T-cell (primary cell): ENCODE results near the gene RARRES1. TPM values are rescaled to one million over a fixed set of nuclear protein-coding genes. Genes with fewer than 3 reads are reported as not detected.
A peak's percentile ranks its signal among the peaks of the same experiment; 100 is the strongest.

Experiments
- ATAC-seq, 4 experiments: fragments of 200-7000 bp in 3 of 4; fragments of 150-1000 bp in 1 of 4; cut with Tn5 transposase; replicated peaks in 1 of 4; 1 replicate in 3 of 4; 2 replicates in 1 of 4; pipeline ENCODE4 v1.10.0; 2021; ENCODE audit warnings: moderate library complexity in 3 of 4, mild to moderate bottlenecking in 2 of 4, moderate number of reproducible peaks in 1 of 4
- CTCF ChIA-PET, 2 donors: fragments of 300-600 bp; sonication (Branson Sonifier 250); formaldehyde crosslinking; loops; one replicate each; lab custom pipeline; 2022; ENCODE audit warnings: antibody characterized with exemption in 2 of 2; lab: Charles Lee
- POLR2A ChIA-PET, 2 donors: fragments of 300-600 bp; sonication (Branson Sonifier 250); formaldehyde crosslinking; loops; one replicate each; lab custom pipeline; 2022; ENCODE audit warnings: antibody characterized with exemption in 2 of 2; lab: Charles Lee
- DNase-seq, 35 experiments: peaks; one replicate each; pipeline versions ENCODE4 v3.0.0 to v3.0.0-alpha.2; 2013 to 2023
- H3K27ac ChIP-seq: one replicate; pipeline ENCODE4 v1.5.1; 2013; ENCODE audit warnings: low read length
- H3K27me3 ChIP-seq, 2 experiments: replicated peaks in 1 of 2; 1 replicate in 1 of 2; 2 replicates in 1 of 2; pipeline versions ENCODE4 v1.6.1 to v1.7.0; 2013; ENCODE audit warnings: low read length in 1 of 2, mixed read lengths in 1 of 2; ENCODE audit not compliant: control insufficient read depth in 2 of 2, insufficient read depth in 2 of 2; ENCODE audit errors: extremely low read depth in 1 of 2
- H3K36me3 ChIP-seq, 2 donors: 1 replicate in 1 of 2; 2 replicates in 1 of 2; pipeline versions ENCODE4 v1.6.1 to v1.7.0; 2013; ENCODE audit warnings: low read length in 1 of 2; ENCODE audit not compliant: control insufficient read depth in 2 of 2, insufficient read depth in 1 of 2; ENCODE audit errors: extremely low read depth in 1 of 2
- H3K4me1 ChIP-seq, 2 experiments: 1 replicate in 1 of 2; 2 replicates in 1 of 2; pipeline versions ENCODE4 v1.6.1 to v1.7.0; 2013; ENCODE audit warnings: low read length in 2 of 2, mixed read lengths in 1 of 2; ENCODE audit not compliant: insufficient read depth in 2 of 2, control insufficient read depth in 1 of 2; ENCODE audit errors: extremely low read depth in 1 of 2
- H3K4me3 ChIP-seq, 2 donors: 1 replicate in 1 of 2; 2 replicates in 1 of 2; pipeline versions ENCODE4 v1.5.1 to v1.7.0; 2013; ENCODE audit warnings: mild to moderate bottlenecking in 2 of 2, low read length in 1 of 2, moderate library complexity in 1 of 2; ENCODE audit not compliant: control insufficient read depth in 1 of 2; ENCODE audit errors: extremely low read depth in 1 of 2
- H3K9me3 ChIP-seq: 2 replicates; pipeline ENCODE4 v1.7.0; 2013
- H3K27ac Mint-ChIP-seq, 2 donors: one replicate each; pipeline ENCODE4 v1.8.0; 2020 to 2021; ENCODE audit warnings: mild to moderate bottlenecking in 2 of 2, mixed read lengths in 2 of 2
- H3K27me3 Mint-ChIP-seq, 2 donors: one replicate each; pipeline ENCODE4 v1.8.0; 2021 to 2022; ENCODE audit warnings: mixed read lengths in 2 of 2
- H3K36me3 Mint-ChIP-seq: one replicate; pipeline ENCODE4 v1.8.0; 2021; ENCODE audit warnings: mixed read lengths
- H3K4me1 Mint-ChIP-seq, 3 donors: one replicate each; pipeline ENCODE4 v1.8.0; 2020 to 2022; ENCODE audit warnings: mixed read lengths in 3 of 3, mild to moderate bottlenecking in 1 of 3
- H3K4me3 Mint-ChIP-seq, 3 donors: one replicate each; pipeline ENCODE4 v1.8.0; 2020 to 2022; ENCODE audit warnings: mild to moderate bottlenecking in 3 of 3, mixed read lengths in 3 of 3, moderate library complexity in 3 of 3
- H3K9me3 Mint-ChIP-seq, 3 donors: one replicate each; pipeline ENCODE4 v1.8.0; 2020 to 2022; ENCODE audit warnings: mixed read lengths in 3 of 3
- WGBS: methylation state at CpG from one replicate; pipeline ENCODE4 v1.1.5; 2013; ENCODE audit warnings: missing lambda C conversion rate; ENCODE audit not compliant: insufficient coverage; 5-methylcytosine and 5-hydroxymethylcytosine counted together
- total RNA-seq, 35 experiments: library from RNA in 6 of 35; stranded (reverse) in 6 of 35; fragments of 120-200 nt in 1 of 35; gene quantifications; one replicate each; pipeline versions ENCODE4 v1.2.1 to v1.2.4 and lab custom pipeline; 2013 to 2026

Gene RARRES1
- total RNA-seq, 5 donors from 2014 or later (not counting 1 experiment from before 2014, with no cell fraction given), result not detected

- Mint-ChIP-seq H3K27me3 (no peaks in the 10 kb centered on the region), H3K27ac (no peak overlapping the region), H3K4me1 (no peaks in the 10 kb centered on the region), H3K4me3 (no peak overlapping the region), H3K9me3 (no peaks in the 10 kb centered on the region), H3K36me3 (peaks cover 36% of the 10 kb centered on the region)
- DNase-seq (no peak), ATAC-seq (no peak)
- Histone ChIP-seq H3K4me1 (no peaks in the 10 kb centered on the region), H3K36me3 (peaks cover 0 to 36% of the 10 kb centered on the region in 2 donors), H3K4me3 (no peak overlapping the region), H3K9me3 (no peaks in the 10 kb centered on the region), H3K27me3 (no peaks in the 10 kb centered on the region), H3K27ac (no peak overlapping the region)
- no CpG with 5 or more reads among the region's 1 CpG for WGBS
- CTCF ChIA-PET, result interaction anchor here (0.5 to 1.3 kb wide), 4 partner anchors 17 to 629 kb away, joined by 3 to 5 read pairs (median 4); no protein-coding TSS in a partner anchor
- POLR2A ChIA-PET, result interaction anchor here in 1 of 2 donors (0.9 kb wide), 1 partner anchor 8 kb away, joined by 3 read pairs; no protein-coding TSS in a partner anchor
These were observed 52.7 kb downstream of the RARRES1 start for GRCh38 chr3:158679547-158680000.

GRCh38 chr3:158678687-158679086, 53.6 kb downstream of the RARRES1 start:
- DNase-seq (no peak), ATAC-seq (no peak)
- Mint-ChIP-seq H3K4me3 (no peak overlapping the region), H3K4me1 (no peaks in the 10 kb centered on the region), H3K27me3 (no peaks in the 10 kb centered on the region), H3K36me3 (peaks cover 30% of the 10 kb centered on the region), H3K27ac (no peak overlapping the region), H3K9me3 (no peaks in the 10 kb centered on the region)
- Histone ChIP-seq H3K9me3 (no peaks in the 10 kb centered on the region), H3K36me3 (peaks cover 0 to 32% of the 10 kb centered on the region in 2 donors), H3K27me3 (no peaks in the 10 kb centered on the region), H3K4me3 (no peak overlapping the region), H3K27ac (no peak overlapping the region), H3K4me1 (no peaks in the 10 kb centered on the region)
- POLR2A ChIA-PET, result interaction anchor here in 1 of 2 donors (0.6 kb wide), 1 partner anchor 141 kb away, joined by 3 read pairs; no protein-coding TSS in a partner anchor
- CTCF ChIA-PET, result interaction anchor here (1.0 to 1.3 kb wide), 4 partner anchors 16 to 50 kb away, joined by 3 to 5 read pairs (median 4); no protein-coding TSS in a partner anchor
- no CpG with 5 or more reads among the region's 2 CpGs for WGBS

- WGBS, result 4% methylated on average over 21 of the region's 30 CpGs
- CTCF ChIA-PET, result interaction anchor here (0.6 to 1.5 kb wide), 9 partner anchors 10 to 129 kb away, joined by 3 to 10 read pairs (median 4); partner anchors contain the start of genes GFM1 (in 1 of the 2) and MFSD1 (in 1 of the 2)
- DNase-seq, result peak; percentile 58 to 85 (median 74)
- Histone ChIP-seq H3K4me1 (peaks cover 9 to 12% of the 10 kb centered on the region in 2 experiments), H3K27ac (peak within 1 kb of the TSS; percentile 47), H3K27me3 (no peaks in the 10 kb centered on the region), H3K9me3 (no peaks in the 10 kb centered on the region), H3K36me3 (peaks cover 0 to 23% of the 10 kb centered on the region in 2 donors), H3K4me3 (peak within 1 kb of the TSS; percentile 62 to 87)
- Mint-ChIP-seq H3K27ac (peak within 1 kb of the TSS; percentile 85 to 91), H3K9me3 (no peaks in the 10 kb centered on the region), H3K4me3 (peak within 1 kb of the TSS; percentile 92 to 95 (median 93)), H3K4me1 (peaks cover 27 to 34% (median 28%) of the 10 kb centered on the region in 3 donors), H3K36me3 (peaks cover 16% of the 10 kb centered on the region), H3K27me3 (no peaks in the 10 kb centered on the region)
- ATAC-seq, result peak; percentile 98 to 99 (median 99)
- POLR2A ChIA-PET, result no interaction called here
These were observed 59.8 kb downstream of the RARRES1 start, which contains the start of gene LXN for GRCh38 chr3:158672215-158673176. Gene LXN, minus strand, starts transcription at chr3:158672648. Its CDS starts 170 bp downstream, at chr3:158672478.

GRCh38 chr3:158671821-158672214, 60.4 kb downstream of the RARRES1 start:
- Histone ChIP-seq H3K4me3 (peak overlapping the region; percentile 62 to 87), H3K9me3 (no peaks in the 10 kb centered on the region), H3K27ac (peak overlapping the region; percentile 47), H3K36me3 (peaks cover 0 to 21% of the 10 kb centered on the region in 2 donors), H3K4me1 (peaks cover 9 to 12% of the 10 kb centered on the region in 2 experiments), H3K27me3 (no peaks in the 10 kb centered on the region)
- Mint-ChIP-seq H3K9me3 (no peaks in the 10 kb centered on the region), H3K27me3 (no peaks in the 10 kb centered on the region), H3K4me1 (peaks cover 27 to 34% (median 28%) of the 10 kb centered on the region in 3 donors), H3K4me3 (peak overlapping the region; percentile 92 to 95 (median 93)), H3K27ac (peak overlapping the region; percentile 85 to 91), H3K36me3 (peaks cover 12% of the 10 kb centered on the region)
- 17% methylated on average over 2 of the region's 6 CpGs for WGBS
- ChIA-PET CTCF (interaction anchor here (0.6 to 1.8 kb wide), 10 partner anchors 10 to 129 kb away, joined by 3 to 10 read pairs (median 4); partner anchors contain the start of genes GFM1 (in 1 of the 2) and MFSD1 (in 1 of the 2)), POLR2A (no interaction called here)
- ATAC-seq (no peak), DNase-seq (no peak)

- H3K9me3 ChIP-seq, result no peaks in the 10 kb centered on the region
- H3K27ac ChIP-seq, result no peak overlapping the region
- WGBS, result 100% methylated on average over 1 of the region's 2 CpGs
- POLR2A ChIA-PET, result interaction anchor here in 1 of 2 donors (1.2 kb wide), 1 partner anchor 20 kb away, joined by 3 read pairs; no protein-coding TSS in a partner anchor
- peaks cover 38% of the 10 kb centered on the region for H3K36me3 Mint-ChIP-seq
- H3K9me3 Mint-ChIP-seq, result no peaks in the 10 kb centered on the region
- peaks cover 9 to 12% of the 10 kb centered on the region in 2 experiments for H3K4me1 ChIP-seq
- no peaks in the 10 kb centered on the region for H3K27me3 Mint-ChIP-seq
- DNase-seq (no peak), ATAC-seq (no peak)
- no peak overlapping the region for H3K27ac Mint-ChIP-seq
- H3K27me3 ChIP-seq, result no peaks in the 10 kb centered on the region
- peaks cover 9 to 48% of the 10 kb centered on the region in 2 donors for H3K36me3 ChIP-seq
- CTCF ChIA-PET, result interaction anchor here in 1 of 2 donors (1.1 kb wide), 1 partner anchor 23 kb away, joined by 5 read pairs; no protein-coding TSS in a partner anchor
- H3K4me3 ChIP-seq, result no peak overlapping the region
- H3K4me1 Mint-ChIP-seq, result peaks cover 27 to 36% (median 29%) of the 10 kb centered on the region in 3 donors
- H3K4me3 Mint-ChIP-seq, result no peak overlapping the region
These were observed 63.8 kb downstream of the RARRES1 start for GRCh38 chr3:158668506-158668905.

GRCh38 chr3:158666416-158666815, 65.8 kb downstream of the RARRES1 start:
- Mint-ChIP-seq H3K4me1 (peaks cover 11 to 20% (median 12%) of the 10 kb centered on the region in 3 donors), H3K36me3 (peaks cover 47% of the 10 kb centered on the region), H3K27me3 (no peaks in the 10 kb centered on the region), H3K27ac (no peak overlapping the region), H3K9me3 (no peaks in the 10 kb centered on the region), H3K4me3 (no peak overlapping the region)
- Histone ChIP-seq H3K27me3 (no peaks in the 10 kb centered on the region), H3K27ac (no peak overlapping the region), H3K9me3 (no peaks in the 10 kb centered on the region), H3K36me3 (peaks cover 15 to 68% of the 10 kb centered on the region in 2 donors), H3K4me1 (peaks cover 0 to 5% of the 10 kb centered on the region in 2 experiments), H3K4me3 (no peak overlapping the region)
- no peak for ATAC-seq
- 93% methylated on average over 2 of the region's 3 CpGs for WGBS
- POLR2A ChIA-PET, result no interaction called here
- CTCF ChIA-PET, result interaction anchor here in 1 of 2 donors (1.1 kb wide), 1 partner anchor 22 kb away, joined by 4 read pairs; the partner anchor contains the start of gene GFM1
- no peak for DNase-seq
